Stimulated activated CD8-positive, alpha-beta memory T cell treated with anti-CD3 and anti-CD28 coated beads, Interleukin-4, amount 100 ng/mL, for 24 hours (primary cell): ENCODE measurements around the gene NIPAL4.
"Not testable (repeated sequence)": the region's sequence is repeated elsewhere in the genome, so short reads cannot be mapped to it uniquely, and the experiment has no call there.

ENCODE experiments used
- DNase-seq: peaks from one replicate; pipeline ENCODE4 v3.0.0-alpha.2; 2020; ENCODE audit warnings: low read depth

NIPAL4 gene

GRCh38 chr5:157463621-157464518 lies 3.9 kb downstream of the NIPAL4 start:
- no peak for DNase-seq

- DNase-seq: peak; percentile 44
Observed at GRCh38 chr5:157464519-157465171, 4.6 kb downstream of the NIPAL4 start.

- no peak for DNase-seq
Observed at GRCh38 chr5:157468293-157468965, 8.4 kb downstream of the NIPAL4 start.

- no peak for DNase-seq
Observed at GRCh38 chr5:157469073-157469472, 9.1 kb downstream of the NIPAL4 start.

GRCh38 chr5:157469687-157470086 lies 9.7 kb downstream of the NIPAL4 start:
- no peak for DNase-seq

- DNase-seq: no peak
Observed at GRCh38 chr5:157470631-157471030, 10.6 kb downstream of the NIPAL4 start.

- DNase-seq: no peak
Observed at GRCh38 chr5:157471709-157472108, 11.7 kb downstream of the NIPAL4 start.

- no peak for DNase-seq
Observed at GRCh38 chr5:157473383-157474320, 13.6 kb downstream of the NIPAL4 start.

GRCh38 chr5:157475432-157475831 lies 15.4 kb downstream of the NIPAL4 start:
- DNase-seq: no peak

- DNase-seq: no peak
Observed at GRCh38 chr5:157476702-157477408, 16.8 kb downstream of the NIPAL4 start.

- DNase-seq: no peak
Observed at GRCh38 chr5:157477814-157478494, 17.9 kb downstream of the NIPAL4 start.

- DNase-seq: no peak
Observed at GRCh38 chr5:157478726-157479125, 18.7 kb downstream of the NIPAL4 start.

- DNase-seq: no peak
Observed at GRCh38 chr5:157479166-157479565, 19.2 kb downstream of the NIPAL4 start.

GRCh38 chr5:157479612-157480510 lies 19.8 kb downstream of the NIPAL4 start:
- DNase-seq: no peak

- DNase-seq: no peak
Observed at GRCh38 chr5:157481265-157481664, 21.3 kb downstream of the NIPAL4 start.

- no peak for DNase-seq
Observed at GRCh38 chr5:157481666-157482065, 21.7 kb downstream of the NIPAL4 start.

- not testable (repeated sequence) for DNase-seq
Observed at GRCh38 chr5:157482702-157483101, 22.7 kb downstream of the NIPAL4 start.

GRCh38 chr5:157484768-157485167 lies 24.8 kb downstream of the NIPAL4 start:
- DNase-seq: no peak

GRCh38 chr5:157485340-157485739 lies 25.3 kb downstream of the NIPAL4 start:
- DNase-seq: no peak
